HCT116 (cell line): ENCODE measurements around the gene RABGGTA.

ENCODE experiments used
- CBX3 ChIP-seq: IDR thresholded peaks from 2 replicates; pipeline ENCODE4 v1.6.1; 2012; ENCODE audit warnings: low read depth
- CEBPB ChIP-seq: IDR thresholded peaks from 2 replicates; pipeline ENCODE4 v1.6.1; 2012; ENCODE audit warnings: low read depth
- ELF1 ChIP-seq: IDR thresholded peaks from 2 replicates; pipeline ENCODE4 v1.6.1; 2012; ENCODE audit warnings: low read depth, borderline replicate concordance
- EZH2phosphoT487 ChIP-seq: fragments of 200-600 bp; IDR thresholded peaks from 2 replicates; pipeline ENCODE4 v1.6.1; 2018; ENCODE audit warnings: antibody characterized with exemption, borderline replicate concordance
- POLR2AphosphoS5 ChIP-seq: IDR thresholded peaks from 2 replicates; pipeline ENCODE4 v1.6.1; 2011; ENCODE audit warnings: mild to moderate bottlenecking, low read depth, low read length, moderate library complexity
- RAD21 ChIP-seq: IDR thresholded peaks from 2 replicates; pipeline ENCODE4 v1.6.1; 2012; ENCODE audit warnings: low read depth, mild to moderate bottlenecking
- ZFX ChIP-seq: fragments of 450-650 bp; IDR thresholded peaks from 2 replicates; pipeline ENCODE4 v1.6.1; 2017
- ZNF274 ChIP-seq: fragments of 200-500 bp; sonication (Bioruptor generic); IDR thresholded peaks from 2 replicates; pipeline ENCODE4 v1.6.1; 2014; ENCODE audit warnings: mild to moderate bottlenecking, low read depth, low read length, inconsistent platforms
- TF ChIP-seq, protein P1 (sequence below), 3 experiments: fragments of 200-600 bp in 1 of 3; sonication (generic) in 1 of 3; IDR thresholded peaks in 2 of 3; conservative IDR thresholded peaks in 1 of 3; 2 replicates each; pipeline ENCODE4 v1.5.1; 2012 to 2017; ENCODE audit warnings: low read depth in 2 of 3, low read length in 2 of 3, antibody characterized with exemption in 1 of 3, borderline replicate concordance in 1 of 3, control low read depth in 1 of 3, mild to moderate bottlenecking in 1 of 3, mixed read lengths in 1 of 3, mixed run types in 1 of 3, moderate library complexity in 1 of 3; ENCODE audit not compliant: insufficient read depth in 1 of 3
- TF ChIP-seq, protein P2 (sequence below): IDR thresholded peaks from 2 replicates; pipeline ENCODE4 v1.6.1; 2012

DNA sequence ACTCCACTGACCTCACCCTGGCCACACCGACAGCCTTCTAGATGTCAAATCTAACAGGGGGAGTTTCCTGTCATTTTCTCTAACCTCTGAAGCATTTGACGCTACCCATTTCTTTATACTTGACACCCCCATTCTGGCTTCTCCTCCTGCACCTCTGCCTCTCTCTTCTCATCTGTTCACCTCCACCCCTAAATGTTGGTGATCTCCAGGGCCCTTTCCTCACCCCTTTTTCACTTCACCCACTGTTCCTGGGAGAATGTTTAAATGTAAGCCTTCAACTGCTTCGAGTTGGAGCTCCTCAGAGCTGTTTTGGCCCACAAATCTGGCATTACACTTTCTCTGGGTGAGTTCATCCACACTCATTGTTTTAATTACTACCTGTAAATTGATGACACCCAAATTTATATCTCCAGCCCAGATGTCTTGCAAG is 452 bp upstream of the RABGGTA start:
- TF ChIP-seq, protein P1, sequence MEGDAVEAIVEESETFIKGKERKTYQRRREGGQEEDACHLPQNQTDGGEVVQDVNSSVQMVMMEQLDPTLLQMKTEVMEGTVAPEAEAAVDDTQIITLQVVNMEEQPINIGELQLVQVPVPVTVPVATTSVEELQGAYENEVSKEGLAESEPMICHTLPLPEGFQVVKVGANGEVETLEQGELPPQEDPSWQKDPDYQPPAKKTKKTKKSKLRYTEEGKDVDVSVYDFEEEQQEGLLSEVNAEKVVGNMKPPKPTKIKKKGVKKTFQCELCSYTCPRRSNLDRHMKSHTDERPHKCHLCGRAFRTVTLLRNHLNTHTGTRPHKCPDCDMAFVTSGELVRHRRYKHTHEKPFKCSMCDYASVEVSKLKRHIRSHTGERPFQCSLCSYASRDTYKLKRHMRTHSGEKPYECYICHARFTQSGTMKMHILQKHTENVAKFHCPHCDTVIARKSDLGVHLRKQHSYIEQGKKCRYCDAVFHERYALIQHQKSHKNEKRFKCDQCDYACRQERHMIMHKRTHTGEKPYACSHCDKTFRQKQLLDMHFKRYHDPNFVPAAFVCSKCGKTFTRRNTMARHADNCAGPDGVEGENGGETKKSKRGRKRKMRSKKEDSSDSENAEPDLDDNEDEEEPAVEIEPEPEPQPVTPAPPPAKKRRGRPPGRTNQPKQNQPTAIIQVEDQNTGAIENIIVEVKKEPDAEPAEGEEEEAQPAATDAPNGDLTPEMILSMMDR (IDR thresholded peaks at IDR 0.05 in 2 of 3, conservative IDR thresholded peaks at IDR 0.05 in 1 of 3; ENCODE audit: borderline replicate concordance in 1 of 3, insufficient read depth in 1 of 3, low read depth in 2 of 3, low read length in 2 of 3) = no peak
- TF ChIP-seq ZFX (no peak), EZH2phosphoT487 (no peak), CBX3 (no peak), ZNF274 (no peak), ELF1 (no peak), CEBPB (no peak), POLR2AphosphoS5 (no peak), RAD21 (no peak)
- TF ChIP-seq, protein P2, sequence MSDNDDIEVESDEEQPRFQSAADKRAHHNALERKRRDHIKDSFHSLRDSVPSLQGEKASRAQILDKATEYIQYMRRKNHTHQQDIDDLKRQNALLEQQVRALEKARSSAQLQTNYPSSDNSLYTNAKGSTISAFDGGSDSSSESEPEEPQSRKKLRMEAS = no peak
